ENCODE results near the gene CROCC2. TPM values are rescaled to one million over a fixed set of nuclear protein-coding genes. Genes with fewer than 3 reads are reported as not detected.

Gene CROCC2
- total and polyA plus RNA-seq, 2 of the 13 experiments (the other 11 are each of a cell fraction or from before 2014, with no cell fraction given) = not detected

DNA sequence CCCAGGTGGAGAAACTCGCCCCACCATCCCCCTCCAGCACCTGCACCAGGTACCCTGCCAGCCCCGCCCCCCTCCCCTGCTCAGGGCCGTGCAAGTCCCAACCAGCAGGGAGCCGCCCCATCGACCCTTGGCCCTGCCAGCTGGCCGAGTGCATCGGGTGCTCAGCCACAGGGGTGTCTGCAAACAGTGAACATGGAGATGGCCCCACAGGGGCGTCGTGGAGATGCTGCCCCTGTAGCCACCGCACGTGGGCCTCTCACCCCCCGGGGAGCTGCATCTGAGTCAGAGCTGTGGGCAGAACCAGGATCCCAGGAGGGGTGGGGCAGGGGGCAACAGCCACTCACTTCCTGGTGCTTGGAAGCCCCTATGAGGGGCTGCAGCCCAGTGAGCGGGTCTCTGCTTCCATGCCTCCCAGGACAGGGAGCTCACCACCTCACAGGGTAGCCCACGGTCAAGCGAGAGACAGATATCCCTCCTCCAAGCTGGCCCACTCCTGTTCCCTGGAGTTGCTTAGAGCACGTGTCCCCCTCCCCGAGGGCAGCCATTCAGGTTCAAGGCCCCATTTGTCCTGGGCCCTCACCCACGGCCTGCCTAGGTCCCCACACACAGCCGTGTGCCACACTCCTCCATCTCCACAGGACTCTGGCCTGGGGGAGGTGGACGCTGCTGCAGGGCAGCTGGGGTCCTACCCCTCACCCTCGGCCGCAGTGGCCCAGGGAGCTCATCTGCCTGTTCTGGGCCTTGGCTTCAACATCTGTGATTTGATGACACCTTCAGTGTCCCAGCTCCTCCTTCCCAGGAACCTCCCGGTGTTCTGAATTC, 9.1 kb upstream of the CROCC2 start (continued):
- TF ChIP-seq, protein P1, sequence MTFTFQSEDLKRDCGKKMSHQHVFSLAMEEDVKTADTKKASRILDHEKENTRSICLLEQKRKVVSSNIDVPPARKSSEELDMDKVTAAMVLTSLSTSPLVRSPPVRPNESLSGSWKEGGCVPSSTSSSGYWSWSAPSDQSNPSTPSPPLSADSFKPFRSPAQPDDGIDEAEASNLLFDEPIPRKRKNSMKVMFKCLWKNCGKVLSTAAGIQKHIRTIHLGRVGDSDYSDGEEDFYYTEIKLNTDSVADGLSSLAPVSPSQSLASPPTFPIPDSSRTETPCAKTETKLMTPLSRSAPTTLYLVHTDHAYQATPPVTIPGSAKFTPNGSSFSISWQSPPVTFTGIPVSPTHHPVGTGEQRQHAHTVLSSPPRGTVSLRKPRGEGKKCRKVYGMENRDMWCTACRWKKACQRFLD (CRISPR knock-in tag; IDR thresholded peaks at IDR 0.05; ENCODE audit: borderline replicate concordance) = 0 out of 2 replicates have a peak, but pooled peaks have one; percentile 56
- TF ChIP-seq MED13 (CRISPR knock-in tag; IDR thresholded peaks at IDR 0.05) (no peak), RNF2 (conservative IDR thresholded peaks at IDR 0.05; ENCODE audit: low read depth) (peak; percentile 77), ZNF841 (CRISPR knock-in tag; IDR thresholded peaks at IDR 0.05; ENCODE audit: borderline replicate concordance) (no peak), ZNF7 (CRISPR knock-in tag; IDR thresholded peaks at IDR 0.05) (no peak)
- TF ChIP-seq, protein P2, sequence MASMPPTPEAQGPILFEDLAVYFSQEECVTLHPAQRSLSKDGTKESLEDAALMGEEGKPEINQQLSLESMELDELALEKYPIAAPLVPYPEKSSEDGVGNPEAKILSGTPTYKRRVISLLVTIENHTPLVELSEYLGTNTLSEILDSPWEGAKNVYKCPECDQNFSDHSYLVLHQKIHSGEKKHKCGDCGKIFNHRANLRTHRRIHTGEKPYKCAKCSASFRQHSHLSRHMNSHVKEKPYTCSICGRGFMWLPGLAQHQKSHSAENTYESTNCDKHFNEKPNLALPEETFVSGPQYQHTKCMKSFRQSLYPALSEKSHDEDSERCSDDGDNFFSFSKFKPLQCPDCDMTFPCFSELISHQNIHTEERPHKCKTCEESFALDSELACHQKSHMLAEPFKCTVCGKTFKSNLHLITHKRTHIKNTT (CRISPR knock-in tag; IDR thresholded peaks at IDR 0.05) = no peak
- TF ChIP-seq, protein P3, sequence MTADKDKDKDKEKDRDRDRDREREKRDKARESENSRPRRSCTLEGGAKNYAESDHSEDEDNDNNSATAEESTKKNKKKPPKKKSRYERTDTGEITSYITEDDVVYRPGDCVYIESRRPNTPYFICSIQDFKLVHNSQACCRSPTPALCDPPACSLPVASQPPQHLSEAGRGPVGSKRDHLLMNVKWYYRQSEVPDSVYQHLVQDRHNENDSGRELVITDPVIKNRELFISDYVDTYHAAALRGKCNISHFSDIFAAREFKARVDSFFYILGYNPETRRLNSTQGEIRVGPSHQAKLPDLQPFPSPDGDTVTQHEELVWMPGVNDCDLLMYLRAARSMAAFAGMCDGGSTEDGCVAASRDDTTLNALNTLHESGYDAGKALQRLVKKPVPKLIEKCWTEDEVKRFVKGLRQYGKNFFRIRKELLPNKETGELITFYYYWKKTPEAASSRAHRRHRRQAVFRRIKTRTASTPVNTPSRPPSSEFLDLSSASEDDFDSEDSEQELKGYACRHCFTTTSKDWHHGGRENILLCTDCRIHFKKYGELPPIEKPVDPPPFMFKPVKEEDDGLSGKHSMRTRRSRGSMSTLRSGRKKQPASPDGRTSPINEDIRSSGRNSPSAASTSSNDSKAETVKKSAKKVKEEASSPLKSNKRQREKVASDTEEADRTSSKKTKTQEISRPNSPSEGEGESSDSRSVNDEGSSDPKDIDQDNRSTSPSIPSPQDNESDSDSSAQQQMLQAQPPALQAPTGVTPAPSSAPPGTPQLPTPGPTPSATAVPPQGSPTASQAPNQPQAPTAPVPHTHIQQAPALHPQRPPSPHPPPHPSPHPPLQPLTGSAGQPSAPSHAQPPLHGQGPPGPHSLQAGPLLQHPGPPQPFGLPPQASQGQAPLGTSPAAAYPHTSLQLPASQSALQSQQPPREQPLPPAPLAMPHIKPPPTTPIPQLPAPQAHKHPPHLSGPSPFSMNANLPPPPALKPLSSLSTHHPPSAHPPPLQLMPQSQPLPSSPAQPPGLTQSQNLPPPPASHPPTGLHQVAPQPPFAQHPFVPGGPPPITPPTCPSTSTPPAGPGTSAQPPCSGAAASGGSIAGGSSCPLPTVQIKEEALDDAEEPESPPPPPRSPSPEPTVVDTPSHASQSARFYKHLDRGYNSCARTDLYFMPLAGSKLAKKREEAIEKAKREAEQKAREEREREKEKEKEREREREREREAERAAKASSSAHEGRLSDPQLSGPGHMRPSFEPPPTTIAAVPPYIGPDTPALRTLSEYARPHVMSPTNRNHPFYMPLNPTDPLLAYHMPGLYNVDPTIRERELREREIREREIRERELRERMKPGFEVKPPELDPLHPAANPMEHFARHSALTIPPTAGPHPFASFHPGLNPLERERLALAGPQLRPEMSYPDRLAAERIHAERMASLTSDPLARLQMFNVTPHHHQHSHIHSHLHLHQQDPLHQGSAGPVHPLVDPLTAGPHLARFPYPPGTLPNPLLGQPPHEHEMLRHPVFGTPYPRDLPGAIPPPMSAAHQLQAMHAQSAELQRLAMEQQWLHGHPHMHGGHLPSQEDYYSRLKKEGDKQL (CRISPR knock-in tag; IDR thresholded peaks at IDR 0.05; ENCODE audit: low read depth) = no peak
- TF ChIP-seq, protein P4, sequence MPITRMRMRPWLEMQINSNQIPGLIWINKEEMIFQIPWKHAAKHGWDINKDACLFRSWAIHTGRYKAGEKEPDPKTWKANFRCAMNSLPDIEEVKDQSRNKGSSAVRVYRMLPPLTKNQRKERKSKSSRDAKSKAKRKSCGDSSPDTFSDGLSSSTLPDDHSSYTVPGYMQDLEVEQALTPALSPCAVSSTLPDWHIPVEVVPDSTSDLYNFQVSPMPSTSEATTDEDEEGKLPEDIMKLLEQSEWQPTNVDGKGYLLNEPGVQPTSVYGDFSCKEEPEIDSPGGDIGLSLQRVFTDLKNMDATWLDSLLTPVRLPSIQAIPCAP (CRISPR knock-in tag; IDR thresholded peaks at IDR 0.05; ENCODE audit: low read depth) = no peak
- TF ChIP-seq, protein P5, sequence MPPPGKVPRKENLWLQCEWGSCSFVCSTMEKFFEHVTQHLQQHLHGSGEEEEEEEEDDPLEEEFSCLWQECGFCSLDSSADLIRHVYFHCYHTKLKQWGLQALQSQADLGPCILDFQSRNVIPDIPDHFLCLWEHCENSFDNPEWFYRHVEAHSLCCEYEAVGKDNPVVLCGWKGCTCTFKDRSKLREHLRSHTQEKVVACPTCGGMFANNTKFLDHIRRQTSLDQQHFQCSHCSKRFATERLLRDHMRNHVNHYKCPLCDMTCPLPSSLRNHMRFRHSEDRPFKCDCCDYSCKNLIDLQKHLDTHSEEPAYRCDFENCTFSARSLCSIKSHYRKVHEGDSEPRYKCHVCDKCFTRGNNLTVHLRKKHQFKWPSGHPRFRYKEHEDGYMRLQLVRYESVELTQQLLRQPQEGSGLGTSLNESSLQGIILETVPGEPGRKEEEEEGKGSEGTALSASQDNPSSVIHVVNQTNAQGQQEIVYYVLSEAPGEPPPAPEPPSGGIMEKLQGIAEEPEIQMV (CRISPR knock-in tag; IDR thresholded peaks at IDR 0.05; ENCODE audit: low read depth) = 0 out of 2 replicates have a peak, but pooled peaks have one; percentile 63
- TF ChIP-seq, protein P6, sequence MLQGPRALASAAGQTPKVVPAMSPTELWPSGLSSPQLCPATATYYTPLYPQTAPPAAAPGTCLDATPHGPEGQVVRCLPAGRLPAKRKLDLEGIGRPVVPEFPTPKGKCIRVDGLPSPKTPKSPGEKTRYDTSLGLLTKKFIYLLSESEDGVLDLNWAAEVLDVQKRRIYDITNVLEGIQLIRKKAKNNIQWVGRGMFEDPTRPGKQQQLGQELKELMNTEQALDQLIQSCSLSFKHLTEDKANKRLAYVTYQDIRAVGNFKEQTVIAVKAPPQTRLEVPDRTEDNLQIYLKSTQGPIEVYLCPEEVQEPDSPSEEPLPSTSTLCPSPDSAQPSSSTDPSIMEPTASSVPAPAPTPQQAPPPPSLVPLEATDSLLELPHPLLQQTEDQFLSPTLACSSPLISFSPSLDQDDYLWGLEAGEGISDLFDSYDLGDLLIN (CRISPR knock-in tag; IDR thresholded peaks at IDR 0.05; ENCODE audit: borderline replicate concordance) = no peak
- TF ChIP-seq, protein P7, sequence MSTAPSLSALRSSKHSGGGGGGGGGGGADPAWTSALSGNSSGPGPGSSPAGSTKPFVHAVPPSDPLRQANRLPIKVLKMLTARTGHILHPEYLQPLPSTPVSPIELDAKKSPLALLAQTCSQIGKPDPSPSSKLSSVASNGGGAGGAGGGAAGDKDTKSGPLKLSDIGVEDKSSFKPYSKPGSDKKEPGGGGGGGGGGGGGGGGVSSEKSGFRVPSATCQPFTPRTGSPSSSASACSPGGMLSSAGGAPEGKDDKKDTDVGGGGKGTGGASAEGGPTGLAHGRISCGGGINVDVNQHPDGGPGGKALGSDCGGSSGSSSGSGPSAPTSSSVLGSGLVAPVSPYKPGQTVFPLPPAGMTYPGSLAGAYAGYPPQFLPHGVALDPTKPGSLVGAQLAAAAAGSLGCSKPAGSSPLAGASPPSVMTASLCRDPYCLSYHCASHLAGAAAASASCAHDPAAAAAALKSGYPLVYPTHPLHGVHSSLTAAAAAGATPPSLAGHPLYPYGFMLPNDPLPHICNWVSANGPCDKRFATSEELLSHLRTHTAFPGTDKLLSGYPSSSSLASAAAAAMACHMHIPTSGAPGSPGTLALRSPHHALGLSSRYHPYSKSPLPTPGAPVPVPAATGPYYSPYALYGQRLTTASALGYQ (CRISPR knock-in tag; IDR thresholded peaks at IDR 0.05) = no peak

Data from HepG2 (cell line).